Smooth muscle cell (in vitro differentiated cells): Measurements from ENCODE around the gene ADTRP. TPM values are rescaled to one million over a fixed set of nuclear protein-coding genes. Genes with fewer than 3 reads are reported as not detected.

Experiments used
- DNase-seq: peaks from one replicate; lab custom pipeline; 2025; ENCODE audit not compliant: unreplicated experiment; lab: John Stamatoyannopoulos, UW
- H2AFZ ChIP-seq: fragments of 200-600 bp; sonication (generic); 2 replicates; pipeline ENCODE4 v1.6.0; 2016; ENCODE audit warnings: antibody characterized with exemption, low read depth, mild to moderate bottlenecking
- H3F3A ChIP-seq: fragments of 200-600 bp; sonication (generic); 2 replicates; pipeline ENCODE4 v1.6.0; 2017; ENCODE audit warnings: antibody characterized with exemption, low read depth
- H3K27ac ChIP-seq: fragments of 200-600 bp; sonication (generic); 2 replicates; pipeline ENCODE4 v1.5.1; 2016; ENCODE audit warnings: low read depth, mild to moderate bottlenecking
- H3K27me3 ChIP-seq: fragments of 200-600 bp; sonication (generic); 2 replicates; pipeline ENCODE4 v1.6.1; 2016; ENCODE audit warnings: low read depth, mild to moderate bottlenecking
- H3K36me3 ChIP-seq: fragments of 200-600 bp; sonication (generic); 2 replicates; pipeline ENCODE4 v1.5.1; 2016; ENCODE audit warnings: low read depth
- H3K4me1 ChIP-seq: fragments of 200-600 bp; sonication (generic); 2 replicates; pipeline ENCODE4 v1.5.1; 2016; ENCODE audit warnings: low read depth
- H3K4me2 ChIP-seq: fragments of 200-600 bp; sonication (generic); 2 replicates; pipeline ENCODE4 v1.6.0; 2016; ENCODE audit warnings: mild to moderate bottlenecking
- H3K4me3 ChIP-seq: fragments of 200-600 bp; sonication (generic); 2 replicates; pipeline ENCODE4 v1.5.1; 2016; ENCODE audit warnings: mild to moderate bottlenecking
- H3K79me2 ChIP-seq: fragments of 200-600 bp; sonication (generic); 2 replicates; pipeline ENCODE4 v1.6.0; 2016; ENCODE audit warnings: low read depth, mild to moderate bottlenecking
- H3K9ac ChIP-seq: fragments of 200-600 bp; sonication (generic); 2 replicates; pipeline ENCODE4 v1.6.0; 2016; ENCODE audit warnings: low read depth
- H3K9me3 ChIP-seq: fragments of 200-600 bp; sonication (generic); replicated peaks from 2 replicates; pipeline ENCODE4 v1.5.1; 2016; ENCODE audit warnings: low read depth
- H4K20me1 ChIP-seq: fragments of 200-600 bp; sonication (generic); 2 replicates; pipeline ENCODE4 v1.6.0; 2016; ENCODE audit warnings: low read depth
- WGBS: methylation state at CpG from one replicate; pipeline ENCODE4 v1.1.7; 2016; ENCODE audit warnings: low lambda C conversion rate; 5-methylcytosine and 5-hydroxymethylcytosine counted together
- polyA plus RNA-seq: library from polyadenylated mRNA; unstranded; fragments of >200 nt; fragmentation: Nextera tagmentation; extraction: Ambion mirVana; gene quantifications from 2 replicates; pipeline ENCODE4 v1.2.1, GENCODE V29; 2016
- total RNA-seq: library from RNA; depleted of rRNA; stranded (reverse); fragments of >200 nt; gene quantifications from 2 replicates; pipeline ENCODE4 v1.2.3, GENCODE V29; 2014
- TF ChIP-seq, protein P1 (sequence below): fragments of 200-600 bp; sonication (generic); IDR thresholded peaks from 2 replicates; pipeline ENCODE4 v1.5.1; 2017; ENCODE audit warnings: borderline replicate concordance, mild to moderate bottlenecking, antibody characterized with exemption; ENCODE audit not compliant: insufficient read depth, poor library complexity, severe bottlenecking

Gene ADTRP
- total and polyA plus RNA-seq, 2 experiments from 2014 or later = 0.67 to 1.1 TPM

DNA sequence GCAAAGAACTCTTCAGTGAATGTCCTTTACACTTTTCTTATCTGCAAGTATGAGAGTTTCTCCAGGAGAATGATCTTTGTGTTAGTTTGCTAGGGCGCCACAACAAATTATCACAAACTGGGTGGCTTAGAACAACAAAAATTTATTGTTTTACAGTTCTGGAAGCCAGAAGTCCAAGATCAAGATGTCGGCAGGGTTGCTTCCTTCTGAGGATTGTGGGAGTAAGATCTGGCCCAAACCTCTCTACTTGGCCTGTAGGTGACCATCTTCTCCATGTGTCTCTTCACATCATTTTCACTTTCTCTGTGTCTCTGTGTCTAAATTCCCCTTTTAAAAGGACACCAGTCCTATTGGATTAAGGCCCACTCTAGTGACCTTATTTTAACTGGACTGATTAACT, 103.0 kb downstream of the ADTRP start:
- no peaks in the 10 kb centered on the region for H3F3A ChIP-seq
- H3K79me2 ChIP-seq = no peaks in the 10 kb centered on the region
- no peak overlapping the region for H3K27ac ChIP-seq
- H3K9me3 ChIP-seq = no peaks in the 10 kb centered on the region
- H3K36me3 ChIP-seq = no peaks in the 10 kb centered on the region
- DNase-seq = no peak
- H2AFZ ChIP-seq = peak overlapping the region; percentile 33
- WGBS = 85% methylated on average over 2 of the region's 2 CpGs
- H3K27me3 ChIP-seq = no peaks in the 10 kb centered on the region
- H3K4me1 ChIP-seq = no peaks in the 10 kb centered on the region
- TF ChIP-seq, protein P1, sequence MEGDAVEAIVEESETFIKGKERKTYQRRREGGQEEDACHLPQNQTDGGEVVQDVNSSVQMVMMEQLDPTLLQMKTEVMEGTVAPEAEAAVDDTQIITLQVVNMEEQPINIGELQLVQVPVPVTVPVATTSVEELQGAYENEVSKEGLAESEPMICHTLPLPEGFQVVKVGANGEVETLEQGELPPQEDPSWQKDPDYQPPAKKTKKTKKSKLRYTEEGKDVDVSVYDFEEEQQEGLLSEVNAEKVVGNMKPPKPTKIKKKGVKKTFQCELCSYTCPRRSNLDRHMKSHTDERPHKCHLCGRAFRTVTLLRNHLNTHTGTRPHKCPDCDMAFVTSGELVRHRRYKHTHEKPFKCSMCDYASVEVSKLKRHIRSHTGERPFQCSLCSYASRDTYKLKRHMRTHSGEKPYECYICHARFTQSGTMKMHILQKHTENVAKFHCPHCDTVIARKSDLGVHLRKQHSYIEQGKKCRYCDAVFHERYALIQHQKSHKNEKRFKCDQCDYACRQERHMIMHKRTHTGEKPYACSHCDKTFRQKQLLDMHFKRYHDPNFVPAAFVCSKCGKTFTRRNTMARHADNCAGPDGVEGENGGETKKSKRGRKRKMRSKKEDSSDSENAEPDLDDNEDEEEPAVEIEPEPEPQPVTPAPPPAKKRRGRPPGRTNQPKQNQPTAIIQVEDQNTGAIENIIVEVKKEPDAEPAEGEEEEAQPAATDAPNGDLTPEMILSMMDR = peak; percentile 23
- H3K4me2 ChIP-seq = no peak overlapping the region
- no peak overlapping the region for H3K9ac ChIP-seq
- no peaks in the 10 kb centered on the region for H4K20me1 ChIP-seq
- no peak overlapping the region for H3K4me3 ChIP-seq

DNA sequence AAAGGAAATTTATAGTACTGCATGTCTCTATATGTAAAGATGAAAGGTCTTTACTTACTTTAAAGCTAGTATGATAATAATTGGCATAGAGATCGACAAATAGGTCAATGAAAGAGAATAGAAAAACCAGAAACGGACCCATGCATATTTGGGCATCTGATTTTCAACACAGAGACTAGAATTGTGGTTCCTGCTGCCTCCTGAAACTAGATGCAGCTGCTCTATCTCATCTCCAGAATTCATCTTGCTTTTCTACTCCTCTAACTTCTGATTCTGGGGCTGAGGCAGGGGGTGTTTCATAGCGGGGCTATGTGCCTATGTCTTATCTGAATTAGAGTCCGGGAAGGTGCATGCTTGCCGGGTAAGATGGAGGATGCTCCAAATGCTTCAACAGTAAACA, 105.9 kb downstream of the ADTRP start:
- Histone ChIP-seq H3K9ac (no peak overlapping the region), H3K79me2 (no peaks in the 10 kb centered on the region), H3K27me3 (no peaks in the 10 kb centered on the region), H3K4me1 (no peaks in the 10 kb centered on the region), H3K4me3 (no peak overlapping the region), H2AFZ (no peak overlapping the region), H3F3A (no peaks in the 10 kb centered on the region), H3K36me3 (no peaks in the 10 kb centered on the region), H3K4me2 (no peak overlapping the region), H3K27ac (no peak overlapping the region), H3K9me3 (no peaks in the 10 kb centered on the region), H4K20me1 (no peaks in the 10 kb centered on the region)
- 93% methylated on average over 5 of the region's 5 CpGs for WGBS
- no peak for DNase-seq
- TF ChIP-seq, protein P1 = no peak

GRCh38 chr6:11672256-11672655, 106.3 kb downstream of the ADTRP start:
- Histone ChIP-seq H3K4me2 (no peak overlapping the region), H3K36me3 (no peaks in the 10 kb centered on the region), H3K79me2 (no peaks in the 10 kb centered on the region), H3K9ac (no peak overlapping the region), H3K4me1 (no peaks in the 10 kb centered on the region), H3K27ac (no peak overlapping the region), H3K4me3 (no peak overlapping the region), H3F3A (no peaks in the 10 kb centered on the region), H2AFZ (no peak overlapping the region), H4K20me1 (no peaks in the 10 kb centered on the region), H3K27me3 (no peaks in the 10 kb centered on the region), H3K9me3 (no peaks in the 10 kb centered on the region)
- DNase-seq = no peak
- TF ChIP-seq, protein P1 = no peak

DNA sequence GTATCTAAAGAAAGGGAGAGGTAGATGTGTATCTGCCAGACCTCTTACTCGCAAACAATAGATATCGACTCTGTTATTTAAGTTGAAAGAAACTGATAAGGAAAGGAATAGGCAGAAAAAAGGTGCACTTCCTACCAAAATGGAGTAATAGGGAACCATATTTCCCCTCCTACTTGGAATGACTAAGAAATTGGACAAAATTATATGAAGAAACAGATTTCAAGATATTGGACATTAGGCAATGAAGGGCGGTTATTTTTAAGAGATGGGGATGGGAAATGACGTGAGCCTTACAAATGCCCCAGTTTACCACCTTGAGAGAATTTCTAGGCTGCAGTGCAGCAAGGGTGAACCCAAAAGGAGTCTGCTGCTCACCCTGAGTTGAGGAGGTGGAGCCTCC, 108.9 kb downstream of the ADTRP start:
- WGBS = 96% methylated on average over 4 of the region's 4 CpGs
- TF ChIP-seq, protein P1 = no peak
- no peak overlapping the region for H3K9ac ChIP-seq
- H3F3A ChIP-seq = no peaks in the 10 kb centered on the region
- H3K9me3 ChIP-seq = no peaks in the 10 kb centered on the region
- no peak overlapping the region for H3K27ac ChIP-seq
- H2AFZ ChIP-seq = no peak overlapping the region
- no peaks in the 10 kb centered on the region for H3K4me1 ChIP-seq
- DNase-seq = no peak
- no peaks in the 10 kb centered on the region for H4K20me1 ChIP-seq
- H3K4me3 ChIP-seq = no peak overlapping the region
- no peaks in the 10 kb centered on the region for H3K79me2 ChIP-seq
- H3K4me2 ChIP-seq = no peak overlapping the region
- no peaks in the 10 kb centered on the region for H3K27me3 ChIP-seq
- no peaks in the 10 kb centered on the region for H3K36me3 ChIP-seq
